ACC112 (cell line): ENCODE data around the gene IGFBP6.

Experiments
- H2AFZ ChIP-seq: fragments of 200-600 bp; sonication (generic); one replicate; pipeline ENCODE4 v1.6.0; 2017; ENCODE audit warnings: antibody characterized with exemption, low read length; ENCODE audit not compliant: unreplicated experiment
- H3K27ac ChIP-seq: fragments of 200-600 bp; sonication (generic); 2 replicates; pipeline ENCODE4 v1.5.1; 2014; ENCODE audit warnings: low read depth, mild to moderate bottlenecking, antibody characterized with exemption, low read length, moderate library complexity
- H3K27me3 ChIP-seq: fragments of 200-600 bp; sonication (generic); 2 replicates; pipeline ENCODE4 v1.6.1; 2014; ENCODE audit warnings: mild to moderate bottlenecking, antibody characterized with exemption, low read length, moderate library complexity, mixed read lengths; ENCODE audit not compliant: insufficient read depth
- H3K36me3 ChIP-seq: fragments of 200-600 bp; sonication (generic); 2 replicates; pipeline ENCODE4 v1.6.1; 2016; ENCODE audit warnings: mild to moderate bottlenecking, antibody characterized with exemption, low read length, moderate library complexity, mixed read lengths; ENCODE audit not compliant: insufficient read depth
- H3K4me1 ChIP-seq: fragments of 200-600 bp; sonication (generic); one replicate; pipeline ENCODE4 v1.6.1; 2016; ENCODE audit warnings: low read length, mixed read lengths; ENCODE audit not compliant: insufficient read depth, unreplicated experiment, control insufficient read depth
- H3K4me3 ChIP-seq: fragments of 200-600 bp; sonication (generic); 2 replicates; pipeline ENCODE4 v1.5.1; 2014; ENCODE audit warnings: mild to moderate bottlenecking, low read depth, low read length
- H3K79me2 ChIP-seq: fragments of 200-600 bp; sonication (generic); one replicate; pipeline ENCODE4 v1.6.0; 2016; ENCODE audit warnings: low read length; ENCODE audit not compliant: control insufficient read depth, unreplicated experiment, insufficient read depth

Gene IGFBP6

DNA sequence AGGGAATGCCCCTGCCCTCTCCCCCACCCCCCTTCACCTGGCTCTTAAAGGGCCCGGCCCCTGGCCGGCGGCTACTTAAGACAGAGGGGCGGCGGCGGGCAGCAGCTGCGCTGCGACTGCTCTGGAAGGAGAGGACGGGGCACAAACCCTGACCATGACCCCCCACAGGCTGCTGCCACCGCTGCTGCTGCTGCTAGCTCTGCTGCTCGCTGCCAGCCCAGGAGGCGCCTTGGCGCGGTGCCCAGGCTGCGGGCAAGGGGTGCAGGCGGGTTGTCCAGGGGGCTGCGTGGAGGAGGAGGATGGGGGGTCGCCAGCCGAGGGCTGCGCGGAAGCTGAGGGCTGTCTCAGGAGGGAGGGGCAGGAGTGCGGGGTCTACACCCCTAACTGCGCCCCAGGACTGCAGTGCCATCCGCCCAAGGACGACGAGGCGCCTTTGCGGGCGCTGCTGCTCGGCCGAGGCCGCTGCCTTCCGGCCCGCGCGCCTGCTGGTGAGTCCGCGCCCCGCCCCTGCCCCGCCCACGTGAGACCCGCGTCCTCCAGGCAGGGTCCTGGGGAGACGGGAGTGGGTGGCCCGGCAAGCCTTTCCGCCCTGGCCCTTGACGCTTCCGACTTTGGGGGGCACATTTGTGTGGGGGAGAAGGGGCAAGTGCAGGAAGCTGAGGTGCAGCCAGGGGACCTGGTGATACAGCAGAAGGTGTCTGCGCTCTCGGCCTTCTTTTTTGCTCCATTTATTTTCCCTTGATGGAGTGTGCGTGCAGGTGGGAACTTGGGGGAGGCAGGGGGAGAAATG, at the start of gene IGFBP6:
IGFBP6 (plus strand) TSS at position 104 of the 790 bp plus-strand sequence; CDS start at position 155, 51 bp downstream.
- H3K4me1 ChIP-seq = peaks cover 17% of the 10 kb centered on the region
- peak within 1 kb of the TSS; percentile 88 for H3K4me3 ChIP-seq
- H3K27me3 ChIP-seq = no peaks in the 10 kb centered on the region
- peak within 1 kb of the TSS; percentile 36 for H2AFZ ChIP-seq
- H3K36me3 ChIP-seq = peaks cover 6% of the 10 kb centered on the region; the same call in 1 of the 2 replicates
- H3K27ac ChIP-seq = peak within 1 kb of the TSS; percentile 89
- no peaks in the 10 kb centered on the region for H3K79me2 ChIP-seq

- 0 out of 2 replicates have a peak, but pooled peaks cover 6% of the 10 kb centered on the region for H3K36me3 ChIP-seq
- H3K79me2 ChIP-seq = peaks cover 34% of the 10 kb centered on the region
- H3K27me3 ChIP-seq = no peaks in the 10 kb centered on the region
- no peak overlapping the region for H2AFZ ChIP-seq
- H3K4me3 ChIP-seq = peak overlapping the region; percentile 92
- peak overlapping the region; percentile 85 for H3K27ac ChIP-seq
- H3K4me1 ChIP-seq = peaks cover 70% of the 10 kb centered on the region
Observed at GRCh38 chr12:53048033-53048779, 49.3 kb upstream of the IGFBP6 start.

- H3K27me3 ChIP-seq = no peaks in the 10 kb centered on the region
- H3K79me2 ChIP-seq = peaks cover 34% of the 10 kb centered on the region
- peak overlapping the region; percentile 92 for H3K4me3 ChIP-seq
- H3K36me3 ChIP-seq = peaks cover 10% of the 10 kb centered on the region; the same call in 1 of the 2 replicates
- peaks cover 76% of the 10 kb centered on the region for H3K4me1 ChIP-seq
- peak overlapping the region; percentile 85 for H3K27ac ChIP-seq
- H2AFZ ChIP-seq = no peak overlapping the region
Observed at GRCh38 chr12:53048780-53049401, 48.6 kb upstream of the IGFBP6 start.

DNA sequence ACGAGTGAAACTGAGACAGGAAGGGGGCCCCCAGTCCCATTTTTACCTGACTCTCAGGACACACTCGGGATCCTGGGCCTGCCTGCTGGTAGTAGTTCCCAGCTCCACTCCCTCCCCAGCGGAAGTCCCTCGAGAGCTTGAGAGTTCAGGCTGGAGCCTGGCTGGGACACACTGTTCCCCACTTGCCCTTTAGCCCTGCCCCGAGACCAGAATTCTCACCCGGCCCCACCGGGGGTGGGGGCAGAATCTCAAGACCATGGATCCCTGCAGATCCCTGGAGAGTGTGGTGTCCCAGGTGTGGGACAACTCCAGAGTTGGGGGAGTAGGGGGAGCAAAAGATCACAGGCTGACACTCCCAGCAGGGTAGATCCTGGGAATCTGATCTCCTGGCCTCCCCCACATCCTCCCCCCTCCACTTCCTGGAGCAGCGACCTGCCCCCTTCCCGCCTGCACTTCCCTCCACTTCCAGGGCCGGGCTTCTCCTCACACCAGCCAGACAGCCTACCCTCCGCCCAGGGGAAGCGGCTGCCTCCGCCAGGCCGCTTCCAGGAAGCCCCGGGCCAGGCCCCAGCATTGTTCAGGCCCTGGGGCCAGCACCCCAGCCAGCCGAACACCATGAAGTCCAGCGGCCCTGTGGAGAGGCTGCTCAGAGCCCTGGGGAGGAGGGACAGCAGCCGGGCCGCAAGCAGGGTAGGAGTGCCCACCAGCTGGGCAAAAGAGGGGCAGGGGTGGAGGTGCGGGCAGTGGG, 47.7 kb upstream of the IGFBP6 start, which contains the start of gene TNS2:
TNS2 (plus strand) TSS at position 495 of the 748 bp plus-strand sequence; CDS start at position 616, 121 bp downstream.
- Histone ChIP-seq H3K36me3 (peaks cover 14% of the 10 kb centered on the region; the same call in 1 of the 2 replicates), H3K79me2 (peaks cover 34% of the 10 kb centered on the region), H3K27ac (peak within 1 kb of the TSS; percentile 85), H2AFZ (no peak within 1 kb of the TSS), H3K27me3 (no peaks in the 10 kb centered on the region), H3K4me3 (peak within 1 kb of the TSS; percentile 92), H3K4me1 (peaks cover 71% of the 10 kb centered on the region)

DNA sequence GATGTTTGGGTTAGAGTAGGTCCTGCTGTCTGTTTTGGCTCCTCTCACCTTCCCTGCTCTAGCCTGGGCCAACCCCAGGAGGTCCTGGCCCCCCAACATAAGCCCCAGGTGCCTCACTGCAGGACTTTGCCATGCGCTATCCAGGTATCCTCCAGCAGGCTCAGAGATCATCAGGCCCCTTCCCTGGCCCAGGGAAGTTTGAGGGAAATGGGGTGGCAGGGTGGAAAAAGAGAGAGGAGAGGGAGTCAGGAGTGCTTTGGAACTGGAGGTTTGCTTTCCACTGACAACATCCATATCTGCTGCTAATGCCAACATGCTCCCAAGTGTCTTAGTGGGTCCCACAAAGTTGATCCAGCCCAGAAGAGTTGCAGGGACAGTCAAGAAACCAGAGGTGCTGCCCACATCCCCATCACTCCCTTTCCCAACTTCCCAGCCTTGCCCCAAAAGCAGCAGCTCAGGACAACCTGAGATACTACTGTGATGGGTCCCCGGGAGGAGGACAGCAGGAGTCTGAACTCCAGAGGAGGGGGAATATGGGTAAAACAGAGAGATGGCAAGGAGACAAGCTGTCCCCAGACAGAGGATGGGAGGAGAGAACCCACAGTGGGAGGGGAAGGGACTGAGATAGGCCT, 46.9 kb upstream of the IGFBP6 start:
- Histone ChIP-seq H3K27ac (peak overlapping the region; percentile 85), H3K27me3 (no peaks in the 10 kb centered on the region), H3K36me3 (peaks cover 21% of the 10 kb centered on the region; the same call in 1 of the 2 replicates), H3K4me1 (peaks cover 63% of the 10 kb centered on the region), H3K4me3 (peak overlapping the region; percentile 92), H3K79me2 (peaks cover 34% of the 10 kb centered on the region), H2AFZ (no peak overlapping the region)

DNA sequence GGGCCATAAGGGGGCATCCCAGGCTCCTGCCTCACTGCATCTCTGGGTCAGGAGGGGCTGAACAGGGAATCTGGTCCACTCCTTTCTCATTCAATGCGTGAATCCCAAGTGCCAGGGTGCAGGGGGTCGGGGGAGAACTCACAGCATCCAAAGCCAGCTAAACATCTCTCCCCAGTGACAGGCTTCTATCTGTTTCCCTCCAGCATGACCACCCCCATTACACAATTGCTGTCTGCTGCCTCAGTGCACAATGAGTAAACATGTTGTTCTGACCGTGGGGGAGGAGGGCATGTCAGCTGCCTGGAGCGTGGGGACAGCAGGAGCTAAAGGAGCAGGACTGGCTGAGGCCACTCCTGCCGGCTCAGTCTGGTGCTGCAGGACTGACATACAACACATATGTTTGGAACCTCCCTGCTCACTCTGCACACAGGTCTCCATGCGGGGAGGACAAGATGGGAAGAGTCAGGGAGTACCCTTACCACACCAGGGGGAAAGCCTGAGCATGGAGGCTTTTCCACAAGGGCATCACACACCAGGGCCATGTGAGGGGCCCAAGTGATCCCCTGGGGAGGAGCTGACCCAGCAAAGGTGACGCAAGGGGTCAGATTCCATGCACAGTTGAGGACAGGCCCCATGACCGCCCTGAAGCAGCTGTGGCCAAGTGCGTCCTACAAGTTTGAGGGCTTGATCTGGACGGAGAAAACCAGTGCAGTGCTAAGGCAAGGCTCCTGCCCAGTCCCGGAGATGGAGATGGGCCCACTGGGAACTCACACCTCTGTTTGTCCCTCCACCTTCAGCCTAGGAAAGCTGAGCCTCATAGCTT, 46.2 kb upstream of the IGFBP6 start:
- Histone ChIP-seq H3K36me3 (peaks cover 24% of the 10 kb centered on the region), H3K4me3 (peak overlapping the region; percentile 92), H3K27me3 (no peaks in the 10 kb centered on the region), H3K79me2 (peaks cover 34% of the 10 kb centered on the region), H3K27ac (peak overlapping the region; percentile 85), H2AFZ (no peak overlapping the region), H3K4me1 (peaks cover 57% of the 10 kb centered on the region)

DNA sequence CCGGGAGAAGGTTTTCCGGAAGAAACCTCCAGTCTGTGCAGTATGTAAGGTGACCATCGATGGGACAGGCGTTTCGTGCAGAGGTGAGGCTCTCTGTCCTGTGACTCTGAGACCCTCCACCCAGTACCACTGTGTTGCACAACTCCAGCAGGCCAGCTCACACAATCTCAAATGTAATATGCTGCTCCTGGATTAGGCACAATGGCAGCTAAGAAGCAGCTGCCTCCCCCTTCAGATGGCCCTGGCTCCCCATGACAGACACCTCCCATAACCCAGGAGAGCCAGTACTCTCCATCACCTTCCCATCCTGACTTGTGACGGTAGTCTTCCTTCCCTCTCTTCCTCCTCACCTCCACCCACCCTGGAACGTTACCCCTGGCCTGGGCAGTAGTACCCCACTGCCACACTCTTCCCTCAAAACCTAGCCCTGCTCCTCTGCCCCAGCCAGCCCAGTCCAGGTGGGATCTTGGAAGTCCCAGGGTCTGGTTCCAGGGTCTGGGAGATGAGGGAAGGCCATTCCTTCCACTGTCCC, 45.5 kb upstream of the IGFBP6 start:
- Histone ChIP-seq H3K27me3 (no peaks in the 10 kb centered on the region), H3K4me1 (peaks cover 57% of the 10 kb centered on the region), H3K4me3 (peak overlapping the region; percentile 92), H3K36me3 (peaks cover 28% of the 10 kb centered on the region), H3K27ac (peak overlapping the region; percentile 85), H3K79me2 (peaks cover 34% of the 10 kb centered on the region), H2AFZ (no peak overlapping the region)

GRCh38 chr12:53052419-53053217, 44.8 kb upstream of the IGFBP6 start:
- Histone ChIP-seq H3K4me1 (peaks cover 57% of the 10 kb centered on the region), H3K27ac (peak overlapping the region; percentile 85), H3K79me2 (peaks cover 34% of the 10 kb centered on the region), H3K36me3 (peaks cover 28% of the 10 kb centered on the region), H2AFZ (no peak overlapping the region), H3K27me3 (no peaks in the 10 kb centered on the region), H3K4me3 (peak overlapping the region; percentile 92)
